HepG2 (cell line): ENCODE measurements around the gene COL4A3. TPM values are rescaled to one million over a fixed set of nuclear protein-coding genes. Genes with fewer than 3 reads are reported as not detected.

Experiments used
- FOXA1 ChIP-seq, 2 experiments: fragments of 450-650 bp in 1 of 2; sonication (generic) in 1 of 2; formaldehyde crosslinking in 1 of 2; IDR thresholded peaks; 2 replicates each; pipeline versions ENCODE4 v1.4.0 to v1.6.1; 2016 to 2020; ENCODE audit warnings: missing genetic modification reagents in 1 of 2
- IKZF1 ChIP-seq: fragments of 450-650 bp; IDR thresholded peaks from 2 replicates; pipeline ENCODE4 v1.7.1; 2016
- IKZF4 ChIP-seq: sonication (generic); formaldehyde crosslinking; IDR thresholded peaks from 2 replicates; pipeline ENCODE4 v1.5.1; 2020; ENCODE audit warnings: borderline replicate concordance, mild to moderate bottlenecking, low read depth, missing genetic modification reagents; ENCODE audit errors: not compliant biosample characterization
- KAT8 ChIP-seq: IDR thresholded peaks from 2 replicates; pipeline ENCODE4 v1.6.1; 2016; ENCODE audit warnings: missing genetic modification reagents, missing compliant biosample characterization
- MIXL1 ChIP-seq: IDR thresholded peaks from 2 replicates; pipeline ENCODE4 v1.6.1; 2016
- NPAS2 ChIP-seq: sonication (generic); formaldehyde crosslinking; IDR thresholded peaks from 2 replicates; pipeline ENCODE4 v1.8.0; 2022; ENCODE audit warnings: mild to moderate bottlenecking, missing genetic modification reagents, borderline replicate concordance
- RBAK ChIP-seq: sonication (generic); formaldehyde crosslinking; IDR thresholded peaks from 2 replicates; pipeline ENCODE4 v1.5.1; 2020; ENCODE audit warnings: mild to moderate bottlenecking, missing genetic modification reagents
- TCF7L2 ChIP-seq: IDR thresholded peaks from 2 replicates; pipeline ENCODE4 v1.6.1; 2011; ENCODE audit warnings: mild to moderate bottlenecking, low read depth, low read length, moderate library complexity
- TGIF2 ChIP-seq: IDR thresholded peaks from 2 replicates; pipeline ENCODE4 v1.6.1; 2016; ENCODE audit warnings: control low read depth, missing compliant biosample characterization
- ZMYM3 ChIP-seq: sonication (generic); formaldehyde crosslinking; IDR thresholded peaks from 2 replicates; pipeline ENCODE4 v1.5.1; 2020; ENCODE audit warnings: mild to moderate bottlenecking, missing genetic modification reagents
- ZMYM4 ChIP-seq: sonication (generic); formaldehyde crosslinking; IDR thresholded peaks from 2 replicates; pipeline ENCODE4 v1.8.1; 2023; ENCODE audit warnings: mild to moderate bottlenecking, missing genetic modification reagents
- ZNF20 ChIP-seq: sonication (generic); formaldehyde crosslinking; IDR thresholded peaks from 2 replicates; pipeline ENCODE4 v1.4.0; 2020; ENCODE audit warnings: mild to moderate bottlenecking, moderate library complexity, missing genetic modification reagents
- ZZZ3 ChIP-seq: sonication (generic); formaldehyde crosslinking; IDR thresholded peaks from 2 replicates; pipeline ENCODE4 v1.4.0; 2020; ENCODE audit warnings: missing genetic modification reagents, mild to moderate bottlenecking, borderline replicate concordance
- polyA plus RNA-seq, 8 experiments: library from polyadenylated mRNA; depleted of rRNA in 3 of 8; stranded (reverse) in 7 of 8; unstranded in 1 of 8; fragments of >200 nt; fragmentation: Illumina TruSeq in 4 of 8; extraction: Trizol in 4 of 8; gene quantifications; 2 replicates each; pipeline versions ENCODE4 v1.2.1 to v1.2.3, GENCODE V29; 2011 to 2016; ENCODE audit warnings: low read depth in 4 of 8, missing spikeins in 1 of 8, mixed read lengths in 1 of 8; ENCODE audit not compliant: insufficient read depth in 1 of 8
- total RNA-seq, 5 experiments: library from RNA; depleted of rRNA; stranded (reverse); fragments of >200 nt; fragmentation: Illumina TruSeq; extraction: Trizol; gene quantifications; 2 replicates each; pipeline ENCODE4 v1.2.3, GENCODE V29; 2016; ENCODE audit warnings: low read depth in 1 of 5
- TF ChIP-seq, protein P1 (sequence below): sonication (generic); formaldehyde crosslinking; IDR thresholded peaks from 2 replicates; pipeline ENCODE4 v1.4.0; 2020; ENCODE audit warnings: missing genetic modification reagents
- TF ChIP-seq, protein P2 (sequence below): sonication (generic); formaldehyde crosslinking; IDR thresholded peaks from 2 replicates; pipeline ENCODE4 v1.4.0; 2020; ENCODE audit warnings: low read depth, missing genetic modification reagents
- TF ChIP-seq, protein P3 (sequence below): sonication (generic); formaldehyde crosslinking; IDR thresholded peaks from 2 replicates; pipeline ENCODE4 v1.8.1; 2023; ENCODE audit warnings: missing genetic modification reagents, inconsistent platforms, borderline replicate concordance
- TF ChIP-seq, protein P4 (sequence below): IDR thresholded peaks from 2 replicates; pipeline ENCODE4 v1.6.1; 2012; ENCODE audit warnings: low read depth, low read length, improper control_type of control experiment
- TF ChIP-seq, protein P5 (sequence below): sonication (generic); formaldehyde crosslinking; conservative IDR thresholded peaks from 2 replicates; pipeline ENCODE4 v1.4.0; 2020; ENCODE audit warnings: mild to moderate bottlenecking, missing genetic modification reagents, moderate library complexity

The COL4A3 gene
- total and polyA plus RNA-seq, 2 of the 13 experiments (the other 11 are each of a cell fraction or from before 2014, with no cell fraction given): 0.02 TPM; not detected in 1

DNA sequence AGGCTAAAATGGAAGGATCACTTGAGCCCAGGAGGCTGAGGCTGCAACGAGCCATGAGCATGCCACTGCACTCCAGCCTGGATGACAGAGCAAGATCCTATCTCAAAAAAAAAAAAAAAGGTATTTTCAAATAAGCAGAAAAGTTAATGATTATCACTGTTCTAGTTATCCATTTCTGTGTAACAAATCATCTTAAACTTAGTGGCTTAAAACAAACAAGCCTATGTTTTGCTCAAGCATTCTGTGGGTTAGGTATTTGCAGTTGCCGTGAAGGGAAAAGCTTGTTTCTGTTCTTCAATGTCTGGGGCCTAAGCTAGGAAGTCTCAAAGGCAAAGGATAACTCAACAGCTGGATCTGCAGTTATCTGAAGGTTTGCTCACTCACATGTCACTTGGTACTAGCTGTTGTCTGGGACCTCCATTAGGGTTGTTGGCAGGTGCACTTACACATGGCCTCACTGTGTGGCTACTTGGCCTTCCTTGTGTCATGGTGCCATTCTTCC, 174.7 kb downstream of the COL4A3 start (continued):
- TF ChIP-seq ZNF20 (CRISPR knock-in tag) (no peak), RBAK (no peak), TCF7L2 (no peak), ZMYM4 (CRISPR knock-in tag) (peak; percentile 52; the same call in 1 of the 2 replicates), MIXL1 (CRISPR knock-in tag) (no peak), FOXA1 (IDR thresholded peaks at IDR 0.05) (no peak), FOXA1 (CRISPR knock-in tag; IDR thresholded peaks at IDR 0.05) (0 out of 2 replicates have a peak, but pooled peaks have one; percentile 35), KAT8 (CRISPR knock-in tag) (0 out of 2 replicates have a peak, but pooled peaks have one; percentile 11), IKZF1 (no peak), NPAS2 (CRISPR knock-in tag) (no peak), ZMYM3 (CRISPR knock-in tag) (no peak), IKZF4 (CRISPR knock-in tag) (no peak), ZZZ3 (CRISPR knock-in tag) (no peak), TGIF2 (CRISPR knock-in tag) (peak; percentile 45; the same call in 1 of the 2 replicates)
- TF ChIP-seq, protein P1, sequence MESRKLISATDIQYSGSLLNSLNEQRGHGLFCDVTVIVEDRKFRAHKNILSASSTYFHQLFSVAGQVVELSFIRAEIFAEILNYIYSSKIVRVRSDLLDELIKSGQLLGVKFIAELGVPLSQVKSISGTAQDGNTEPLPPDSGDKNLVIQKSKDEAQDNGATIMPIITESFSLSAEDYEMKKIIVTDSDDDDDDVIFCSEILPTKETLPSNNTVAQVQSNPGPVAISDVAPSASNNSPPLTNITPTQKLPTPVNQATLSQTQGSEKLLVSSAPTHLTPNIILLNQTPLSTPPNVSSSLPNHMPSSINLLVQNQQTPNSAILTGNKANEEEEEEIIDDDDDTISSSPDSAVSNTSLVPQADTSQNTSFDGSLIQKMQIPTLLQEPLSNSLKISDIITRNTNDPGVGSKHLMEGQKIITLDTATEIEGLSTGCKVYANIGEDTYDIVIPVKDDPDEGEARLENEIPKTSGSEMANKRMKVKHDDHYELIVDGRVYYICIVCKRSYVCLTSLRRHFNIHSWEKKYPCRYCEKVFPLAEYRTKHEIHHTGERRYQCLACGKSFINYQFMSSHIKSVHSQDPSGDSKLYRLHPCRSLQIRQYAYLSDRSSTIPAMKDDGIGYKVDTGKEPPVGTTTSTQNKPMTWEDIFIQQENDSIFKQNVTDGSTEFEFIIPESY (CRISPR knock-in tag): no peak
- TF ChIP-seq, protein P2, sequence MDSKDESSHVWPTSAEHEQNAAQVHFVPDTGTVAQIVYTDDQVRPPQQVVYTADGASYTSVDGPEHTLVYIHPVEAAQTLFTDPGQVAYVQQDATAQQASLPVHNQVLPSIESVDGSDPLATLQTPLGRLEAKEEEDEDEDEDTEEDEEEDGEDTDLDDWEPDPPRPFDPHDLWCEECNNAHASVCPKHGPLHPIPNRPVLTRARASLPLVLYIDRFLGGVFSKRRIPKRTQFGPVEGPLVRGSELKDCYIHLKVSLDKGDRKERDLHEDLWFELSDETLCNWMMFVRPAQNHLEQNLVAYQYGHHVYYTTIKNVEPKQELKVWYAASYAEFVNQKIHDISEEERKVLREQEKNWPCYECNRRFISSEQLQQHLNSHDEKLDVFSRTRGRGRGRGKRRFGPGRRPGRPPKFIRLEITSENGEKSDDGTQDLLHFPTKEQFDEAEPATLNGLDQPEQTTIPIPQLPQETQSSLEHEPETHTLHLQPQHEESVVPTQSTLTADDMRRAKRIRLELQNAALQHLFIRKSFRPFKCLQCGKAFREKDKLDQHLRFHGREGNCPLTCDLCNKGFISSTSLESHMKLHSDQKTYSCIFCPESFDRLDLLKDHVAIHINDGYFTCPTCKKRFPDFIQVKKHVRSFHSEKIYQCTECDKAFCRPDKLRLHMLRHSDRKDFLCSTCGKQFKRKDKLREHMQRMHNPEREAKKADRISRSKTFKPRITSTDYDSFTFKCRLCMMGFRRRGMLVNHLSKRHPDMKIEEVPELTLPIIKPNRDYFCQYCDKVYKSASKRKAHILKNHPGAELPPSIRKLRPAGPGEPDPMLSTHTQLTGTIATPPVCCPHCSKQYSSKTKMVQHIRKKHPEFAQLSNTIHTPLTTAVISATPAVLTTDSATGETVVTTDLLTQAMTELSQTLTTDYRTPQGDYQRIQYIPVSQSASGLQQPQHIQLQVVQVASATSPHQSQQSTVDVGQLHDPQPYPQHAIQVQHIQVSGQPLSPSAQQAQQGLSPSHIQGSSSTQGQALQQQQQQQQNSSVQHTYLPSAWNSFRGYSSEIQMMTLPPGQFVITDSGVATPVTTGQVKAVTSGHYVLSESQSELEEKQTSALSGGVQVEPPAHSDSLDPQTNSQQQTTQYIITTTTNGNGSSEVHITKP: no peak
- TF ChIP-seq, protein P3, sequence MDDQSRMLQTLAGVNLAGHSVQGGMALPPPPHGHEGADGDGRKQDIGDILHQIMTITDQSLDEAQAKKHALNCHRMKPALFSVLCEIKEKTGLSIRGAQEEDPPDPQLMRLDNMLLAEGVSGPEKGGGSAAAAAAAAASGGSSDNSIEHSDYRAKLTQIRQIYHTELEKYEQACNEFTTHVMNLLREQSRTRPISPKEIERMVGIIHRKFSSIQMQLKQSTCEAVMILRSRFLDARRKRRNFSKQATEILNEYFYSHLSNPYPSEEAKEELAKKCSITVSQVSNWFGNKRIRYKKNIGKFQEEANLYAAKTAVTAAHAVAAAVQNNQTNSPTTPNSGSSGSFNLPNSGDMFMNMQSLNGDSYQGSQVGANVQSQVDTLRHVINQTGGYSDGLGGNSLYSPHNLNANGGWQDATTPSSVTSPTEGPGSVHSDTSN: no peak
- TF ChIP-seq, protein P4, sequence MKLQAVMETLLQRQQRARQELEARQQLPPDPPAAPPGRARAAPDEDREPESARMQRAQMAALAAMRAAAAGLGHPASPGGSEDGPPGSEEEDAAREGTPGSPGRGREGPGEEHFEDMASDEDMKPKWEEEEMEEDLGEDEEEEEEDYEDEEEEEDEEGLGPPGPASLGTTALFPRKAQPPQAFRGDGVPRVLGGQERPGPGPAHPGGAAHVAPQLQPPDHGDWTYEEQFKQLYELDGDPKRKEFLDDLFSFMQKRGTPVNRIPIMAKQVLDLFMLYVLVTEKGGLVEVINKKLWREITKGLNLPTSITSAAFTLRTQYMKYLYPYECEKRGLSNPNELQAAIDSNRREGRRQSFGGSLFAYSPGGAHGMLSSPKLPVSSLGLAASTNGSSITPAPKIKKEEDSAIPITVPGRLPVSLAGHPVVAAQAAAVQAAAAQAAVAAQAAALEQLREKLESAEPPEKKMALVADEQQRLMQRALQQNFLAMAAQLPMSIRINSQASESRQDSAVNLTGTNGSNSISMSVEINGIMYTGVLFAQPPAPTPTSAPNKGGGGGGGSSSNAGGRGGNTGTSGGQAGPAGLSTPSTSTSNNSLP: peak; percentile 46
- TF ChIP-seq, protein P5, sequence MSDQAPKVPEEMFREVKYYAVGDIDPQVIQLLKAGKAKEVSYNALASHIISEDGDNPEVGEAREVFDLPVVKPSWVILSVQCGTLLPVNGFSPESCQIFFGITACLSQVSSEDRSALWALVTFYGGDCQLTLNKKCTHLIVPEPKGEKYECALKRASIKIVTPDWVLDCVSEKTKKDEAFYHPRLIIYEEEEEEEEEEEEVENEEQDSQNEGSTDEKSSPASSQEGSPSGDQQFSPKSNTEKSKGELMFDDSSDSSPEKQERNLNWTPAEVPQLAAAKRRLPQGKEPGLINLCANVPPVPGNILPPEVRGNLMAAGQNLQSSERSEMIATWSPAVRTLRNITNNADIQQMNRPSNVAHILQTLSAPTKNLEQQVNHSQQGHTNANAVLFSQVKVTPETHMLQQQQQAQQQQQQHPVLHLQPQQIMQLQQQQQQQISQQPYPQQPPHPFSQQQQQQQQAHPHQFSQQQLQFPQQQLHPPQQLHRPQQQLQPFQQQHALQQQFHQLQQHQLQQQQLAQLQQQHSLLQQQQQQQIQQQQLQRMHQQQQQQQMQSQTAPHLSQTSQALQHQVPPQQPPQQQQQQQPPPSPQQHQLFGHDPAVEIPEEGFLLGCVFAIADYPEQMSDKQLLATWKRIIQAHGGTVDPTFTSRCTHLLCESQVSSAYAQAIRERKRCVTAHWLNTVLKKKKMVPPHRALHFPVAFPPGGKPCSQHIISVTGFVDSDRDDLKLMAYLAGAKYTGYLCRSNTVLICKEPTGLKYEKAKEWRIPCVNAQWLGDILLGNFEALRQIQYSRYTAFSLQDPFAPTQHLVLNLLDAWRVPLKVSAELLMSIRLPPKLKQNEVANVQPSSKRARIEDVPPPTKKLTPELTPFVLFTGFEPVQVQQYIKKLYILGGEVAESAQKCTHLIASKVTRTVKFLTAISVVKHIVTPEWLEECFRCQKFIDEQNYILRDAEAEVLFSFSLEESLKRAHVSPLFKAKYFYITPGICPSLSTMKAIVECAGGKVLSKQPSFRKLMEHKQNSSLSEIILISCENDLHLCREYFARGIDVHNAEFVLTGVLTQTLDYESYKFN (CRISPR knock-in tag): peak; percentile 51
